Gastrocnemius medialis (tissue), 4 donors: ENCODE data around the gene SDS.

Experiments used
- POLR2A ChIP-seq, 2 donors: fragments of 450-650 bp; IDR thresholded peaks; one replicate each; pipeline ENCODE4 v1.6.1; 2017; ENCODE audit warnings: antibody characterized with exemption in 2 of 2, mild to moderate bottlenecking in 2 of 2, moderate library complexity in 2 of 2
- TF ChIP-seq, protein P1 (sequence below), 5 experiments: fragments of 450-650 bp in 3 of 5; fragments of 200-600 bp in 2 of 5; sonication (generic) in 2 of 5; IDR thresholded peaks in 4 of 5; conservative IDR thresholded peaks in 1 of 5; 1 replicate in 4 of 5; 2 replicates in 1 of 5; pipeline ENCODE4 v1.5.1; 2016 to 2019; ENCODE audit warnings: antibody characterized with exemption in 5 of 5, mild to moderate bottlenecking in 3 of 5, moderate library complexity in 3 of 5

GRCh38 chr12:113408756-113409298 lies 5.1 kb upstream of the SDS start:
- TF ChIP-seq, protein P1, sequence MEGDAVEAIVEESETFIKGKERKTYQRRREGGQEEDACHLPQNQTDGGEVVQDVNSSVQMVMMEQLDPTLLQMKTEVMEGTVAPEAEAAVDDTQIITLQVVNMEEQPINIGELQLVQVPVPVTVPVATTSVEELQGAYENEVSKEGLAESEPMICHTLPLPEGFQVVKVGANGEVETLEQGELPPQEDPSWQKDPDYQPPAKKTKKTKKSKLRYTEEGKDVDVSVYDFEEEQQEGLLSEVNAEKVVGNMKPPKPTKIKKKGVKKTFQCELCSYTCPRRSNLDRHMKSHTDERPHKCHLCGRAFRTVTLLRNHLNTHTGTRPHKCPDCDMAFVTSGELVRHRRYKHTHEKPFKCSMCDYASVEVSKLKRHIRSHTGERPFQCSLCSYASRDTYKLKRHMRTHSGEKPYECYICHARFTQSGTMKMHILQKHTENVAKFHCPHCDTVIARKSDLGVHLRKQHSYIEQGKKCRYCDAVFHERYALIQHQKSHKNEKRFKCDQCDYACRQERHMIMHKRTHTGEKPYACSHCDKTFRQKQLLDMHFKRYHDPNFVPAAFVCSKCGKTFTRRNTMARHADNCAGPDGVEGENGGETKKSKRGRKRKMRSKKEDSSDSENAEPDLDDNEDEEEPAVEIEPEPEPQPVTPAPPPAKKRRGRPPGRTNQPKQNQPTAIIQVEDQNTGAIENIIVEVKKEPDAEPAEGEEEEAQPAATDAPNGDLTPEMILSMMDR (IDR thresholded peaks at IDR 0.05 in 4 of 5, conservative IDR thresholded peaks at IDR 0.05 in 1 of 5) = no peak
- no peak for TF ChIP-seq POLR2A (IDR thresholded peaks at IDR 0.05)
